ENCODE results near the gene LOXHD1. TPM values are rescaled to one million over a fixed set of nuclear protein-coding genes. Genes with fewer than 3 reads are reported as not detected.

LOXHD1 gene
- total RNA-seq, 1 donor from 2014 or later: not detected

DNA sequence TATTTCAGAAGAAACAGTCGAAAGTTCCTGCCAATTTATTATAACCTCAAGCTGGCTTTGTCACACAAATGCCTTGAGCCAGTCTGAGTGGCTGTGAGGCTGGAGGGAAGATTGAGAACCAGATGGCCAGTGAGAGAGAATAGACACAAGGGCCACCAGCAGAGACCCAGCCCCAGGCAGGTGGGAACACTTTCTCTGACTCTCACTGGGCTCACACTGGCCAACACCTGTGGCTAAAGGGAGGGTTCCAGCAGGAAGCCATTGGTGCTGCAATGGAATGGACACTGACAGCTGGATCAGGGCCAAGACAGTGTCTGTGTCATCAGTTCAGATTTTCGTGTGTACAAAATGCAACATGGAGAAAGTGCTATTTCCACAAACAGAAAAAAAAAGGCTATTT is 29.9 kb downstream of the LOXHD1 start:
- Mint-ChIP-seq H3K4me3 (no peak overlapping the region), H3K36me3 (ENCODE audit: low read depth) (no peaks in the 10 kb centered on the region), H3K4me1 (peaks cover 3% of the 10 kb centered on the region), H3K9me3 (no peaks in the 10 kb centered on the region), H3K27me3 (ENCODE audit: low read depth) (peaks cover 24% of the 10 kb centered on the region), H3K27ac (ENCODE audit: unreplicated experiment) (no peak overlapping the region)
- TF ChIP-seq, protein P1, sequence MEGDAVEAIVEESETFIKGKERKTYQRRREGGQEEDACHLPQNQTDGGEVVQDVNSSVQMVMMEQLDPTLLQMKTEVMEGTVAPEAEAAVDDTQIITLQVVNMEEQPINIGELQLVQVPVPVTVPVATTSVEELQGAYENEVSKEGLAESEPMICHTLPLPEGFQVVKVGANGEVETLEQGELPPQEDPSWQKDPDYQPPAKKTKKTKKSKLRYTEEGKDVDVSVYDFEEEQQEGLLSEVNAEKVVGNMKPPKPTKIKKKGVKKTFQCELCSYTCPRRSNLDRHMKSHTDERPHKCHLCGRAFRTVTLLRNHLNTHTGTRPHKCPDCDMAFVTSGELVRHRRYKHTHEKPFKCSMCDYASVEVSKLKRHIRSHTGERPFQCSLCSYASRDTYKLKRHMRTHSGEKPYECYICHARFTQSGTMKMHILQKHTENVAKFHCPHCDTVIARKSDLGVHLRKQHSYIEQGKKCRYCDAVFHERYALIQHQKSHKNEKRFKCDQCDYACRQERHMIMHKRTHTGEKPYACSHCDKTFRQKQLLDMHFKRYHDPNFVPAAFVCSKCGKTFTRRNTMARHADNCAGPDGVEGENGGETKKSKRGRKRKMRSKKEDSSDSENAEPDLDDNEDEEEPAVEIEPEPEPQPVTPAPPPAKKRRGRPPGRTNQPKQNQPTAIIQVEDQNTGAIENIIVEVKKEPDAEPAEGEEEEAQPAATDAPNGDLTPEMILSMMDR (conservative IDR thresholded peaks at IDR 0.05): no peak
- DNase-seq (ENCODE audit: low read depth, low spot score): no peak

DNA sequence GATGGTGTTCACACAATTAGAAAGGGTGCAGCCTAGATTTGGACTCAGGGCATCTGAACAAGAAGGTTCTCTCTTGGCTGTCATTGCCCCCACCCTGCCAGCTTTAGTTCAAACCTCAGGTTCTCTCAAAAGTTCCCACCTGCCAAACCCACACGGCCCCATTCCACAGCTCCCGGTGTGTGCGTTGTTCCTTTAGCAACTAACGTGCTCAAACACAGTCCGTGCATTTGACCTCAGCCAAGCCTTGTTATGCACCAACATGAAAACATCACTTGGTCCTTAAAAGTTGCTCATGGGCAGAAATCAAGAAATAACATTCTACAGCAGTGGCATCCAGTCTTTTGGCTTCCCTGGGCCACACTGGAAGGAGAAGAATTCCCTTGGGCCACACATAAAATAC is 32.0 kb downstream of the LOXHD1 start:
- peaks cover 3% of the 10 kb centered on the region for H3K4me1 Mint-ChIP-seq
- peaks cover 24% of the 10 kb centered on the region for H3K27me3 Mint-ChIP-seq (ENCODE audit: low read depth)
- no peak overlapping the region for H3K27ac Mint-ChIP-seq (ENCODE audit: unreplicated experiment)
- H3K4me3 Mint-ChIP-seq: no peak overlapping the region
- DNase-seq (ENCODE audit: low read depth, low spot score): no peak
- H3K9me3 Mint-ChIP-seq: no peaks in the 10 kb centered on the region
- no peaks in the 10 kb centered on the region for H3K36me3 Mint-ChIP-seq (ENCODE audit: low read depth)
- TF ChIP-seq, protein P1 (conservative IDR thresholded peaks at IDR 0.05): no peak

DNA sequence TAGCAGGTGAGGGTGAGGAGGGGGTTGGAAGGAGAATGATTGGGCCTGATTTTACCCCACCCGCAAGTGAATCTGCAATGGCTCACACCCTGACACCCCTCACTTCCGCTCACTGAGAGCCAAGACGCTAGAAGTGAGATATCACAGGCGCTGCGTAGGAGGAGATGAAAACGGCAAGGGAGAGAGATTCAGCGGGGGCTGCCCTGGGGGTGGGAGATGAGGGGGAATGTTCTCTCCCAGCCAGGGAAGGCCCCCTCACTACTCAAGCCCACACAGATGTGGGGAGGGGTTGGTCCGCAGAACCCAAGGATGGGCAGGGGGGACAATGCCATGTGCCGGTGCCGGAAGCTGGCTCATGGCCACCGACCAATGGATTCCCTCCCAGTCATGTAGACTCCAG is 32.9 kb downstream of the LOXHD1 start:
- Mint-ChIP-seq H3K27me3 (ENCODE audit: low read depth) (peaks cover 24% of the 10 kb centered on the region), H3K9me3 (no peaks in the 10 kb centered on the region), H3K4me3 (no peak overlapping the region), H3K36me3 (ENCODE audit: low read depth) (no peaks in the 10 kb centered on the region), H3K27ac (ENCODE audit: unreplicated experiment) (no peak overlapping the region), H3K4me1 (peaks cover 3% of the 10 kb centered on the region)
- no peak for DNase-seq (ENCODE audit: low read depth, low spot score)
- TF ChIP-seq, protein P1 (conservative IDR thresholded peaks at IDR 0.05): no peak

DNA sequence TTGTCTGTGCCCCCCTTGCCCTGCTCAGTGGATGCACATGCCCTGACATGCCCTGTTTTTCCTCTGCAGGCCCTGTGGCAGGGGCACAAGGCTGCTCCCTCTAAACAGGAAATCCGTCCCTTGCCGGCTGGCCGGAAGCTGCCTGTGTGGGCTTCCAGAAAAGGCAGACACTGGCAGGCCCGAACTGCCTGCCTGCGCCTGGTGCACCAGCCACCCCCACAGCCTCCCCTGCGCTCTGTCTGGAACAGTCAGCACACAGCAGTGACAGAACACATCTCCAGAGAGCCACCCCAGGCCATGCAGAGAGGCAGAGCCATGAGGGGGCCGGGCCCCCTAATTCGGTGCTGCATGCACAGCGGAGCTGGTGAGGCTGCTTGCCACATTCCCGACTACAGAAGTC is 33.5 kb downstream of the LOXHD1 start:
- peaks cover 3% of the 10 kb centered on the region for H3K4me1 Mint-ChIP-seq
- H3K4me3 Mint-ChIP-seq: no peak overlapping the region
- TF ChIP-seq, protein P1 (conservative IDR thresholded peaks at IDR 0.05): no peak
- H3K36me3 Mint-ChIP-seq (ENCODE audit: low read depth): no peaks in the 10 kb centered on the region
- H3K27me3 Mint-ChIP-seq (ENCODE audit: low read depth): peaks cover 21% of the 10 kb centered on the region
- H3K27ac Mint-ChIP-seq (ENCODE audit: unreplicated experiment): no peak overlapping the region
- no peaks in the 10 kb centered on the region for H3K9me3 Mint-ChIP-seq
- no peak for DNase-seq (ENCODE audit: low read depth, low spot score)

DNA sequence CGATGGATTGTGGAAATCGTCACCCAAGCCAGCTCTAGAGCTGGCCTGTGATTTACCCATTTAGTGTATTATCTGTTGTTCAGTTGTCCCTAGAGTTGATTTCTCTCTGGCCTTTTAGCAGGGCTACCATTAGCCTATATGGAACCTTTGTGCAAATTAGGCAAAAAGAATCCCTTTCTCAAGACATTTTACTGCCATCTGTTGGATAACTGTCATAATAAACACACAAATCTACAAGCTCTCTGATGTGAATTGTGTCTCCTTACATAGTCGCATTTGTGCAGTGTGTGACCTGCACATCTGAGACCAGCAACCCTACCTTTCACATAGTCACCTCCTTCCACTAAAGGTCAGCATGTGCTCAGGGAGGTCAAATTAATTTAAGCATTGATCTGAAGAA is 34.0 kb downstream of the LOXHD1 start:
- DNase-seq (ENCODE audit: low read depth, low spot score): no peak
- Mint-ChIP-seq H3K27me3 (ENCODE audit: low read depth) (peaks cover 22% of the 10 kb centered on the region), H3K9me3 (no peaks in the 10 kb centered on the region), H3K27ac (ENCODE audit: unreplicated experiment) (no peak overlapping the region), H3K4me1 (peaks cover 3% of the 10 kb centered on the region), H3K4me3 (no peak overlapping the region), H3K36me3 (ENCODE audit: low read depth) (no peaks in the 10 kb centered on the region)
- TF ChIP-seq, protein P1 (conservative IDR thresholded peaks at IDR 0.05): peak; percentile 49

DNA sequence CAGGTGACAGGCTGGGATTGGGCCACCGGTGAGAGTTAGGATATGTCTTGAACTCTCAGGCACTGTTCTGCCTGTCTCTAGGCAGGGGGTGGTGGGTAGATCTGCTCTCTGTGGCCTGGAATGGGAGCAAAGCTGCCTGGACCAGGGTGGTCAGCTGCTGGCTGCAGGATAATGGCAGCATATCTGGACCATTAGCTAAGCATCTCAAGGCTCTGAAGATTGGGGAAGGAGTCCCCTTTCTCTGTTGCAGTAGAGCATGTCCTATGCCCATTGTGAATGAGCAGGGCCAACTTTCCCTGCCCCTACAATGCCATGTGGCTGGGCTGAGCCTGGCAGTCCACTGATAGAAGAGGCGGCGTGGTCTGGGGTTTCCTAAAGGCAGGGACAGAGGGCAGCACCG is 34.6 kb downstream of the LOXHD1 start:
- Mint-ChIP-seq H3K27ac (ENCODE audit: unreplicated experiment) (no peak overlapping the region), H3K4me3 (no peak overlapping the region), H3K4me1 (peaks cover 3% of the 10 kb centered on the region), H3K9me3 (no peaks in the 10 kb centered on the region), H3K36me3 (ENCODE audit: low read depth) (no peaks in the 10 kb centered on the region), H3K27me3 (ENCODE audit: low read depth) (peaks cover 17% of the 10 kb centered on the region)
- TF ChIP-seq, protein P1 (conservative IDR thresholded peaks at IDR 0.05): no peak
- DNase-seq (ENCODE audit: low read depth, low spot score): no peak

Data from neural crest cell (in vitro differentiated cells).